Psoas muscle (tissue), 8 donors: ENCODE data around the gene CDC14A. TPM values are rescaled to one million over a fixed set of nuclear protein-coding genes. Genes with fewer than 3 reads are reported as not detected.
"Not testable (repeated sequence)": the region's sequence is repeated elsewhere in the genome, so short reads cannot be mapped to it uniquely, and the experiment has no call there.

Source experiments
- ATAC-seq, 4 donors: fragments of 200-7000 bp; cut with Tn5 transposase; one replicate each; pipeline ENCODE4 v1.9.1; 2020; ENCODE audit warnings: moderate library complexity in 3 of 4, mild to moderate bottlenecking in 2 of 4
- DNase-seq, 2 donors: peaks; one replicate each; pipeline ENCODE4 v3.0.0-alpha.2; 2020
- H3K27ac ChIP-seq: fragments of 200-600 bp; one replicate; pipeline ENCODE4 v1.8.0; 2022
- H3K27me3 ChIP-seq, 3 donors: fragments of 200-600 bp in 1 of 3; one replicate each; pipeline versions ENCODE4 v1.6.1 to v1.8.0; 2013 to 2022; ENCODE audit warnings: low read length in 2 of 3, mild to moderate bottlenecking in 2 of 3, moderate library complexity in 1 of 3; ENCODE audit not compliant: insufficient read depth in 3 of 3
- H3K36me3 ChIP-seq, 2 donors: fragments of 200-600 bp in 1 of 2; one replicate each; pipeline versions ENCODE4 v1.6.1 to v1.8.0; 2013 to 2022; ENCODE audit warnings: low read depth in 1 of 2, mild to moderate bottlenecking in 1 of 2, moderate library complexity in 1 of 2; ENCODE audit not compliant: insufficient read depth in 1 of 2
- H3K4me1 ChIP-seq: fragments of 200-600 bp; one replicate; pipeline ENCODE4 v1.8.0; 2022
- H3K4me3 ChIP-seq: fragments of 200-600 bp; one replicate; pipeline ENCODE4 v1.8.0; 2022; ENCODE audit warnings: mild to moderate bottlenecking
- H3K9me3 ChIP-seq: fragments of 200-600 bp; one replicate; pipeline ENCODE4 v1.8.0; 2022
- WGBS, 3 donors: extraction: QIAGEN DNeasy Blood & Tissue Kit; methylation state at CpG; one replicate each; pipeline versions ENCODE4 v1.1.6 to v1.1.7; 2013; 5-methylcytosine and 5-hydroxymethylcytosine counted together
- intact Hi-C, 2 donors: fragments of 100-400 bp; cut with DNase I; formaldehyde crosslinking; loops; one replicate each; pipeline versions ENCODE4 v1.11.0 to v1.14.2; 2022
- polyA plus RNA-seq, 3 donors: library from polyadenylated mRNA; stranded (reverse); fragments of 200-250 nt; gene quantifications; one replicate each; pipeline ENCODE4 v1.2.3, GENCODE V29; 2013
- total RNA-seq, 4 donors: library from RNA; stranded (reverse); fragmentation: NEBNext Ultra II Directional in 2 of 4; extraction: Animal tissue kit (Norgen Biotek cat#: 25700) in 2 of 4; gene quantifications; one replicate each; pipeline versions ENCODE4 v1.2.1 to v1.2.4, GENCODE V29; 2021 to 2023
- TF ChIP-seq, protein P1 (sequence below): fragments of 200-600 bp; IDR thresholded peaks from one replicate; pipeline ENCODE4 v1.8.0; 2022; ENCODE audit warnings: antibody characterized with exemption
- donor health status: healthy with polysubstance abuse.
- donor health status: DM: no; HTN: no; CAD: no; lungs with moderate emphysema.
- donor health status: Bipolar disorder and iron deficiency.
- donor health status: healthy.
- donor health status: DM: yes; HTN: yes; CAD: no.
- donor health status: DM: no; HTN: no; CAD: no.
- donor health status: DM: no; HTN: no; CAD: no.
- donor health status: DM: yes; HTN: yes; CAD: no.

The CDC14A gene
- total and polyA plus RNA-seq, 7 donors = 0.44 to 5.5 (median 2.3) TPM

DNA sequence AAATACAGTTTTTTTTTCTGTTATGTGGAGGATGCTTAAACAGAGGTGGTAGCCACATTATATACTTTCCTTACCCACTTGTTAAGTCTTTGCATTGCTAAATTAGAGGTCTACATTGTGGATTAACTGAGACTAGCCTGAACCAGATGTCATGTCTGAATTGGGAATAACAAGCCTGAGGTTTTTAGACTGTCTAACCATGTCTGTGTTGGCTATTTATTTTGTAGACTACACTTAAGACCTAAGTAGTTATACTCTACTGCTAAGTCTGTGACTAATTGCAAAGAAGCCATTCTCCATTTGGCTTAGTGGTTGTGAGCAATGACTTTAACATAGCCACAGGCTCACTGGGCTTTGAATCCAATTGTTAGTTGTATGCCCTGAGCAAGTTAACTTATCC, 45.4 kb downstream of the CDC14A start:
- H3K4me1 ChIP-seq = peaks cover 5% of the 10 kb centered on the region
- DNase-seq (no peak), ATAC-seq (no peak)
- intact Hi-C loops = no loop called here
- H3K27ac ChIP-seq = no peak overlapping the region
- H3K4me3 ChIP-seq = no peak overlapping the region
- H3K9me3 ChIP-seq = no peaks in the 10 kb centered on the region
- TF ChIP-seq, protein P1, sequence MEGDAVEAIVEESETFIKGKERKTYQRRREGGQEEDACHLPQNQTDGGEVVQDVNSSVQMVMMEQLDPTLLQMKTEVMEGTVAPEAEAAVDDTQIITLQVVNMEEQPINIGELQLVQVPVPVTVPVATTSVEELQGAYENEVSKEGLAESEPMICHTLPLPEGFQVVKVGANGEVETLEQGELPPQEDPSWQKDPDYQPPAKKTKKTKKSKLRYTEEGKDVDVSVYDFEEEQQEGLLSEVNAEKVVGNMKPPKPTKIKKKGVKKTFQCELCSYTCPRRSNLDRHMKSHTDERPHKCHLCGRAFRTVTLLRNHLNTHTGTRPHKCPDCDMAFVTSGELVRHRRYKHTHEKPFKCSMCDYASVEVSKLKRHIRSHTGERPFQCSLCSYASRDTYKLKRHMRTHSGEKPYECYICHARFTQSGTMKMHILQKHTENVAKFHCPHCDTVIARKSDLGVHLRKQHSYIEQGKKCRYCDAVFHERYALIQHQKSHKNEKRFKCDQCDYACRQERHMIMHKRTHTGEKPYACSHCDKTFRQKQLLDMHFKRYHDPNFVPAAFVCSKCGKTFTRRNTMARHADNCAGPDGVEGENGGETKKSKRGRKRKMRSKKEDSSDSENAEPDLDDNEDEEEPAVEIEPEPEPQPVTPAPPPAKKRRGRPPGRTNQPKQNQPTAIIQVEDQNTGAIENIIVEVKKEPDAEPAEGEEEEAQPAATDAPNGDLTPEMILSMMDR = no peak
- peaks cover 0 to 15% of the 10 kb centered on the region in 2 donors for H3K36me3 ChIP-seq
- no peaks in the 10 kb centered on the region for H3K27me3 ChIP-seq

DNA sequence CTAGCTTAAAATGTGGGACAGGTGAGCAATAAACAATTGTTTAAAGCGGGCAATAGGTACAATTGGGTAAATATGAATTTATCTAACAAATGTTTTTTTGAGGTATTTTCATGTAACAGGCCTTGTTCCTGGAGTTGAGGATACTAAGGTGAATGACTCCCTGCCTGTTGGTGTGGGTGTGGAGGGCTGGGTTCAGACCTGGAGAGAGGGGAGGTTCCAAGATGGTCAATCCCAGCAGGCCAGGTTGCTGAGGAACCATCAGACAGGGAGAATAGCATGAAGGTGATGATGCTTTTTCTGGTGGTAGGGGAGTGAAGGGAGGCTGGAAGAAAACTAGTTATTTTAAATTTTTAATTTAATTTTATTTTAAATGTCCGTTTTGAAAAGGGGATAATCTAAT, 46.3 kb downstream of the CDC14A start:
- intact Hi-C loops = no loop called here
- no peak overlapping the region for H3K27ac ChIP-seq

DNA sequence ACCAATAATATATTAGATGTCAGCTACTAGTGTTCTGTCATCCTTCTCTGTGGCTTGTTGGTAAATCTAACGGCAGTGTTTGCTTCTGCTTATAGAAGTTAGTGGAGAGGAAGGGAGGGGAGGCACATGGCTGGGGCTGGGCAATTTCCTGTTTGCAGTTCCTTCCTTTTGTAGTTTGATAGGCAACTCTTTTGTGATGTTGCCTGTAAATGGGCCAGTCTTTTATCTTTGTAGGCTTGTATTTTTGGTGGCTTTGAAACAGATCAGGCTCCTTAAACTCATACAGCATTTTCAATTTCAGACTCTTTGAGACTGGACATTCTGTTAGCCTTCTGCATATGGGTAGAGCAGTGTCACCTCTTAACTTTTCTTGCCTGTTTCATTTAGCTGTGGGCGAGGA, 48.1 kb downstream of the CDC14A start:
- no peak overlapping the region for H3K27ac ChIP-seq
- TF ChIP-seq, protein P1 = no peak
- no peaks in the 10 kb centered on the region for H3K27me3 ChIP-seq
- ATAC-seq (no peak), DNase-seq (no peak)
- H3K36me3 ChIP-seq = peaks cover 0 to 4% of the 10 kb centered on the region in 2 donors
- no peak overlapping the region for H3K4me3 ChIP-seq
- 68 to 80% (median 70%) methylated on average over 2 of the region's 2 CpGs for WGBS, 3 donors
- intact Hi-C loops = no loop called here
- H3K4me1 ChIP-seq = no peaks in the 10 kb centered on the region
- no peaks in the 10 kb centered on the region for H3K9me3 ChIP-seq

More for the DNA sequence above, 46.3 kb downstream of the CDC14A start:
- Histone ChIP-seq H3K4me1 (peaks cover 5% of the 10 kb centered on the region), H3K36me3 (peaks cover 0 to 12% of the 10 kb centered on the region in 2 donors), H3K9me3 (no peaks in the 10 kb centered on the region), H3K27me3 (no peaks in the 10 kb centered on the region), H3K4me3 (no peak overlapping the region)
- TF ChIP-seq, protein P1 = no peak
- ATAC-seq (no peak), DNase-seq (no peak)
- WGBS, 3 donors = 90 to 91% (median 90%) methylated on average over 2 of the region's 2 CpGs

DNA sequence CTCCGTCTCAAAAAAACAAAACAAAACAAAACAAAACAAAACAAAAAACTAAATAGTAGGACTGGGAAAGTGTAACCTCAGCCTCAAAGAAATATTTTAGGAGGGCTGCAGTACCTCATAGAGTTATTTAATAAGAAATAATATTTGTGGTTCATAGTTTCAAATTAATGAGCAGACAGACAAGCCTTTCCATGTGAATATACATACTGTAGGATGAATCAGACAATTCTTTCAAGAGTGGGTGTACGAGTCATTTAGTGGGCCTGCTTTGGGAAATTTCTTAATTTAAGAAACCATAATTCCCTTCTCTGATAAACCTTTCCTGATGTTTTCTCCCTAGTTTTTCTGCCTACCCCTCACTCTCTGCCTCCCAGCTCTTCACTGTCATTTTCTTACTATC, 52.5 kb downstream of the CDC14A start:
- intact Hi-C loops = no loop called here
- Histone ChIP-seq H3K4me1 (no peaks in the 10 kb centered on the region), H3K9me3 (no peaks in the 10 kb centered on the region), H3K4me3 (no peak overlapping the region), H3K36me3 (peaks cover 0 to 4% of the 10 kb centered on the region in 2 donors), H3K27me3 (no peaks in the 10 kb centered on the region), H3K27ac (no peak overlapping the region)
- DNase-seq = no peak
- TF ChIP-seq, protein P1 = no peak
- ATAC-seq = no peak
- WGBS, 3 donors = 96 to 100% (median 96%) methylated on average over 2 of the region's 2 CpGs

DNA sequence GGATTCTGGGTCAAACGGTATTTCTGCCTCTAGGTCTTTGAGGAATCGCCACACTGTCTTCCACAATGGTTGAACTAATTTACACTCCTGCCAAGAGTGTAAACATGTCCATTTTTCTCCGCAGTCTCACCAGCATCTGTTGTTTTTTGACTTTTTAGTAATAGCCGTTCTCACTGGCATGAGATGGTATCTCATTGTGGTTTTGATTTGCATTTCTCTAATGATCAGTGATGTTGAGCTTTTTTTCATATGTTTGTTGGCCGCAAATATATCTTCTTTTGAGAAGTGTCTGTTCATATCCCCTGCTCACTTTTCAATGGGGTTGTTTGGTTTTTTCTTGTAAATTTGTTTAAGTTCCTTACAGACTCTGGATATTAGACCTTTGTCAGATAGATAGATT, 53.6 kb downstream of the CDC14A start:
- ATAC-seq, H3K4me1 ChIP-seq, H3K27me3 ChIP-seq, DNase-seq, H3K9me3 ChIP-seq, H3K27ac ChIP-seq, H3K36me3 ChIP-seq, H3K4me3 ChIP-seq, intact Hi-C loops: not testable (repeated sequence)
- 96 to 99% (median 97%) methylated on average over 5 of the region's 5 CpGs for WGBS, 3 donors

DNA sequence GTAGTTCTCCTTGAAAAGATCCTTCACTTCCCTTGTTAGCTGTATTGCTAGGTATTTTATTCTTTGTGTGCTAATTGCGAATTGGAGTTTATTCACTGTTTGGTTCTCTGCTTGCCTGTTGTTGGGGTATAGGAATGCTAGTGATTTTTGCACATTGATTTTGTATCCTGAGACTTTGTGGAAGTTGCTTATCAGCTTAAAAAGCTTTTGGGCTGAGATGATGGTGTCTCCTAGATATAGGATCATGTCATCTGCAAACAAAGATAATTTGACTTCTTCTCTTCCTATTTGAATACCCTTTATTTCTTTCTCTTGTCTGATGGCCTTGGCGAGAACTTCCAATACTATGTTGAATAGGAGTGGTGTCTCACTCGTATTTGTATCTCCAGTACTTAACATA, 55.1 kb downstream of the CDC14A start:
- H3K9me3 ChIP-seq, H3K36me3 ChIP-seq, H3K4me3 ChIP-seq, intact Hi-C loops, H3K27ac ChIP-seq, ATAC-seq, H3K27me3 ChIP-seq, DNase-seq, H3K4me1 ChIP-seq: not testable (repeated sequence)
- WGBS, 3 donors = 97 to 99% (median 99%) methylated on average over 3 of the region's 3 CpGs
